ENCODE measurements around the gene GPRC5C.

GPRC5C gene

GRCh38 chr17:74442291-74442669 lies 10.4 kb downstream of the GPRC5C start:
- H2BK5ac ChIP-seq (ENCODE audit: low read depth, low read length, poor library complexity): no peak overlapping the region
- no peaks in the 10 kb centered on the region for H3K4me1 ChIP-seq (ENCODE audit: control insufficient read depth in 1 of 2, insufficient read depth in 2 of 2, low read length in 2 of 2)
- no peaks in the 10 kb centered on the region for H3K27me3 ChIP-seq (ENCODE audit: insufficient read depth, low read length)
- no peak overlapping the region for H3K27ac ChIP-seq (ENCODE audit: low read depth, low read length)
- no peaks in the 10 kb centered on the region for H3K79me2 ChIP-seq (ENCODE audit: control insufficient read depth, insufficient read depth, low read length, poor library complexity)
- no peaks in the 10 kb centered on the region for H3K9me3 ChIP-seq (ENCODE audit: insufficient read depth, low read depth, low read length)
- H3K18ac ChIP-seq (ENCODE audit: low read length): no peak overlapping the region
- no peak overlapping the region for H2BK12ac ChIP-seq (ENCODE audit: low read length)
- peaks cover 6 to 18% of the 10 kb centered on the region in 2 experiments for H3K36me3 ChIP-seq (ENCODE audit: control insufficient read depth in 1 of 2, insufficient read depth in 2 of 2, low read length in 2 of 2)
- no peak overlapping the region for H4K8ac ChIP-seq (ENCODE audit: low read depth, low read length)
- H3K9ac ChIP-seq (ENCODE audit: low read length): no peak overlapping the region
- no peak overlapping the region for H2AK5ac ChIP-seq (ENCODE audit: low read length)
- no peak for DNase-seq
- WGBS (ENCODE audit: extremely low coverage, insufficient coverage, insufficient read length): no CpG with 5 or more reads among the region's 6 CpGs
- H3K79me1 ChIP-seq (ENCODE audit: low read length): no peaks in the 10 kb centered on the region
- no peak overlapping the region for H3K14ac ChIP-seq (ENCODE audit: low read length)
- H3K4me3 ChIP-seq (ENCODE audit: low read depth, low read length): no peak overlapping the region
- no peak overlapping the region for H4K91ac ChIP-seq (ENCODE audit: low read depth, low read length)
- H2BK120ac ChIP-seq (ENCODE audit: insufficient read depth, low read length, poor library complexity): no peak overlapping the region
- H3K23ac ChIP-seq (ENCODE audit: low read length): no peak overlapping the region
- no peak overlapping the region for H3K4ac ChIP-seq (ENCODE audit: low read depth, low read length)
- H2AFZ ChIP-seq (ENCODE audit: insufficient read depth, low read length, poor library complexity): no peak overlapping the region
- no peak overlapping the region for H3K4me2 ChIP-seq (ENCODE audit: low read length)
- H4K12ac ChIP-seq (ENCODE audit: low read depth, low read length): no peak overlapping the region

- WGBS (ENCODE audit: extremely low coverage, insufficient coverage, insufficient read length): no CpG with 5 or more reads among the region's 28 CpGs
- no peak overlapping the region for H4K12ac ChIP-seq (ENCODE audit: low read depth, low read length)
- H2BK12ac ChIP-seq (ENCODE audit: low read length): no peak overlapping the region
- no peak overlapping the region for H2AK5ac ChIP-seq (ENCODE audit: low read length)
- H3K9ac ChIP-seq (ENCODE audit: low read length): no peak overlapping the region
- H3K4ac ChIP-seq (ENCODE audit: low read depth, low read length): no peak overlapping the region
- H3K27ac ChIP-seq (ENCODE audit: low read depth, low read length): no peak overlapping the region
- no peak overlapping the region for H3K14ac ChIP-seq (ENCODE audit: low read length)
- peak overlapping the region; percentile 27 for H2AFZ ChIP-seq (ENCODE audit: insufficient read depth, low read length, poor library complexity)
- H3K4me2 ChIP-seq (ENCODE audit: low read length): no peak overlapping the region
- H2BK5ac ChIP-seq (ENCODE audit: low read depth, low read length, poor library complexity): no peak overlapping the region
- H3K4me1 ChIP-seq (ENCODE audit: control insufficient read depth in 1 of 2, insufficient read depth in 2 of 2, low read length in 2 of 2): no peaks in the 10 kb centered on the region
- H3K36me3 ChIP-seq (ENCODE audit: control insufficient read depth in 1 of 2, insufficient read depth in 2 of 2, low read length in 2 of 2): peaks cover 6 to 18% of the 10 kb centered on the region in 2 experiments
- no peaks in the 10 kb centered on the region for H3K79me1 ChIP-seq (ENCODE audit: low read length)
- no peak overlapping the region for H4K91ac ChIP-seq (ENCODE audit: low read depth, low read length)
- no peak overlapping the region for H2BK120ac ChIP-seq (ENCODE audit: insufficient read depth, low read length, poor library complexity)
- H3K18ac ChIP-seq (ENCODE audit: low read length): no peak overlapping the region
- H4K8ac ChIP-seq (ENCODE audit: low read depth, low read length): no peak overlapping the region
- H3K27me3 ChIP-seq (ENCODE audit: insufficient read depth, low read length): no peaks in the 10 kb centered on the region
- DNase-seq: peak in 1 of 2 donors; percentile 16
- H3K4me3 ChIP-seq (ENCODE audit: low read depth, low read length): no peak overlapping the region
- H3K9me3 ChIP-seq (ENCODE audit: insufficient read depth, low read depth, low read length): no peaks in the 10 kb centered on the region
- H3K23ac ChIP-seq (ENCODE audit: low read length): no peak overlapping the region
- no peaks in the 10 kb centered on the region for H3K79me2 ChIP-seq (ENCODE audit: control insufficient read depth, insufficient read depth, low read length, poor library complexity)
Observed at GRCh38 chr17:74442670-74443515, 11.0 kb downstream of the GPRC5C start.

GRCh38 chr17:74443516-74444296 lies 11.8 kb downstream of the GPRC5C start:
- peaks cover 6 to 18% of the 10 kb centered on the region in 2 experiments for H3K36me3 ChIP-seq (ENCODE audit: control insufficient read depth in 1 of 2, insufficient read depth in 2 of 2, low read length in 2 of 2)
- no peaks in the 10 kb centered on the region for H3K79me2 ChIP-seq (ENCODE audit: control insufficient read depth, insufficient read depth, low read length, poor library complexity)
- no peak overlapping the region for H4K12ac ChIP-seq (ENCODE audit: low read depth, low read length)
- WGBS (ENCODE audit: extremely low coverage, insufficient coverage, insufficient read length): no CpG with 5 or more reads among the region's 8 CpGs
- H3K9me3 ChIP-seq (ENCODE audit: insufficient read depth, low read depth, low read length): no peaks in the 10 kb centered on the region
- no peak overlapping the region for H4K8ac ChIP-seq (ENCODE audit: low read depth, low read length)
- no peaks in the 10 kb centered on the region for H3K27me3 ChIP-seq (ENCODE audit: insufficient read depth, low read length)
- no peak overlapping the region for H3K27ac ChIP-seq (ENCODE audit: low read depth, low read length)
- H3K4me1 ChIP-seq (ENCODE audit: control insufficient read depth in 1 of 2, insufficient read depth in 2 of 2, low read length in 2 of 2): no peaks in the 10 kb centered on the region
- no peak overlapping the region for H3K18ac ChIP-seq (ENCODE audit: low read length)
- H2AFZ ChIP-seq (ENCODE audit: insufficient read depth, low read length, poor library complexity): peak overlapping the region; percentile 37
- no peak overlapping the region for H2BK5ac ChIP-seq (ENCODE audit: low read depth, low read length, poor library complexity)
- H3K23ac ChIP-seq (ENCODE audit: low read length): no peak overlapping the region
- no peak overlapping the region for H3K14ac ChIP-seq (ENCODE audit: low read length)
- H3K4me3 ChIP-seq (ENCODE audit: low read depth, low read length): no peak overlapping the region
- no peak overlapping the region for H2BK120ac ChIP-seq (ENCODE audit: insufficient read depth, low read length, poor library complexity)
- no peak overlapping the region for H2BK12ac ChIP-seq (ENCODE audit: low read length)
- H2AK5ac ChIP-seq (ENCODE audit: low read length): no peak overlapping the region
- no peak overlapping the region for H3K9ac ChIP-seq (ENCODE audit: low read length)
- H3K4me2 ChIP-seq (ENCODE audit: low read length): no peak overlapping the region
- DNase-seq: no peak
- no peak overlapping the region for H3K4ac ChIP-seq (ENCODE audit: low read depth, low read length)
- no peaks in the 10 kb centered on the region for H3K79me1 ChIP-seq (ENCODE audit: low read length)
- H4K91ac ChIP-seq (ENCODE audit: low read depth, low read length): no peak overlapping the region

- no peak overlapping the region for H2BK12ac ChIP-seq (ENCODE audit: low read length)
- H4K12ac ChIP-seq (ENCODE audit: low read depth, low read length): no peak overlapping the region
- H3K9ac ChIP-seq (ENCODE audit: low read length): no peak overlapping the region
- no peak for DNase-seq
- H3K14ac ChIP-seq (ENCODE audit: low read length): no peak overlapping the region
- no peak overlapping the region for H3K18ac ChIP-seq (ENCODE audit: low read length)
- no peak overlapping the region for H3K4ac ChIP-seq (ENCODE audit: low read depth, low read length)
- no peak overlapping the region for H4K8ac ChIP-seq (ENCODE audit: low read depth, low read length)
- H3K79me2 ChIP-seq (ENCODE audit: control insufficient read depth, insufficient read depth, low read length, poor library complexity): no peaks in the 10 kb centered on the region
- H3K4me3 ChIP-seq (ENCODE audit: low read depth, low read length): no peak overlapping the region
- no peak overlapping the region for H2AFZ ChIP-seq (ENCODE audit: insufficient read depth, low read length, poor library complexity)
- H3K27ac ChIP-seq (ENCODE audit: low read depth, low read length): no peak overlapping the region
- no peaks in the 10 kb centered on the region for H3K9me3 ChIP-seq (ENCODE audit: insufficient read depth, low read depth, low read length)
- H3K79me1 ChIP-seq (ENCODE audit: low read length): no peaks in the 10 kb centered on the region
- H2AK5ac ChIP-seq (ENCODE audit: low read length): no peak overlapping the region
- H3K4me1 ChIP-seq (ENCODE audit: control insufficient read depth in 1 of 2, insufficient read depth in 2 of 2, low read length in 2 of 2): no peaks in the 10 kb centered on the region
- H3K4me2 ChIP-seq (ENCODE audit: low read length): no peak overlapping the region
- no peak overlapping the region for H4K91ac ChIP-seq (ENCODE audit: low read depth, low read length)
- no peaks in the 10 kb centered on the region for H3K27me3 ChIP-seq (ENCODE audit: insufficient read depth, low read length)
- no peak overlapping the region for H2BK5ac ChIP-seq (ENCODE audit: low read depth, low read length, poor library complexity)
- peaks cover 6 to 18% of the 10 kb centered on the region in 2 experiments for H3K36me3 ChIP-seq (ENCODE audit: control insufficient read depth in 1 of 2, insufficient read depth in 2 of 2, low read length in 2 of 2)
- no CpG with 5 or more reads among the region's 12 CpGs for WGBS (ENCODE audit: extremely low coverage, insufficient coverage, insufficient read length)
- no peak overlapping the region for H3K23ac ChIP-seq (ENCODE audit: low read length)
- no peak overlapping the region for H2BK120ac ChIP-seq (ENCODE audit: insufficient read depth, low read length, poor library complexity)
Observed at GRCh38 chr17:74444406-74444805, 12.5 kb downstream of the GPRC5C start.
